ENCODE results near the gene CACTIN.

Gene CACTIN

GRCh38 chr19:3619631-3620012, 7.0 kb downstream of the CACTIN start:
- no peaks in the 10 kb centered on the region for H4K20me1 ChIP-seq (ENCODE audit: insufficient read depth)
- no peak overlapping the region for H3K4me2 ChIP-seq
- H3K4me1 ChIP-seq (ENCODE audit: low read depth, poor library complexity, severe bottlenecking) = peaks cover 25% of the 10 kb centered on the region
- H3K27me3 ChIP-seq (ENCODE audit: insufficient read depth, low read depth) = no peaks in the 10 kb centered on the region
- no peaks in the 10 kb centered on the region for H3K36me3 ChIP-seq (ENCODE audit: insufficient read depth)
- no peak overlapping the region for H3K27ac ChIP-seq
- H2AFZ ChIP-seq (ENCODE audit: low read depth) = no peak overlapping the region
- TF ChIP-seq CTCF (conservative IDR thresholded peaks at IDR 0.05; ENCODE audit: low read depth, low read length) = no peak
- H3K9ac ChIP-seq = no peak overlapping the region
- H3K4me3 ChIP-seq (IDR thresholded peaks at IDR 0.05; ENCODE audit: insufficient read depth, low read depth, low read length) = no peak overlapping the region
- H3K79me2 ChIP-seq (ENCODE audit: insufficient read depth, low read depth) = peaks cover 8% of the 10 kb centered on the region; the same call in 1 of the 2 replicates

GRCh38 chr19:3618811-3619630, 7.6 kb downstream of the CACTIN start:
- Histone ChIP-seq H3K27ac (peak overlapping the region; percentile 96; the same call in 1 of the 2 replicates), H3K4me1 (ENCODE audit: low read depth, poor library complexity, severe bottlenecking) (peaks cover 23% of the 10 kb centered on the region), H3K36me3 (ENCODE audit: insufficient read depth) (no peaks in the 10 kb centered on the region), H3K4me3 (IDR thresholded peaks at IDR 0.05; ENCODE audit: insufficient read depth, low read depth, low read length) (no peak overlapping the region), H3K4me2 (peak overlapping the region; percentile 100; the same call in 1 of the 2 replicates), H4K20me1 (ENCODE audit: insufficient read depth) (no peaks in the 10 kb centered on the region), H3K9ac (no peak overlapping the region), H2AFZ (ENCODE audit: low read depth) (no peak overlapping the region), H3K79me2 (ENCODE audit: insufficient read depth, low read depth) (peaks cover 2% of the 10 kb centered on the region; the same call in 1 of the 2 replicates), H3K27me3 (ENCODE audit: insufficient read depth, low read depth) (no peaks in the 10 kb centered on the region)
- TF ChIP-seq CTCF (conservative IDR thresholded peaks at IDR 0.05; ENCODE audit: low read depth, low read length) = peak; percentile 50

- Histone ChIP-seq H3K79me2 (ENCODE audit: insufficient read depth, low read depth) (no peaks in the 10 kb centered on the region), H3K27me3 (ENCODE audit: insufficient read depth, low read depth) (no peaks in the 10 kb centered on the region), H4K20me1 (ENCODE audit: insufficient read depth) (no peaks in the 10 kb centered on the region), H3K9ac (peak overlapping the region; percentile 85), H3K4me3 (IDR thresholded peaks at IDR 0.05; ENCODE audit: insufficient read depth, low read depth, low read length) (no peak overlapping the region), H2AFZ (ENCODE audit: low read depth) (peak overlapping the region; percentile 33; the same call in 1 of the 2 replicates), H3K27ac (peak overlapping the region; percentile 96), H3K4me2 (peak overlapping the region; percentile 100), H3K4me1 (ENCODE audit: low read depth, poor library complexity, severe bottlenecking) (peaks cover 23% of the 10 kb centered on the region), H3K36me3 (ENCODE audit: insufficient read depth) (no peaks in the 10 kb centered on the region)
- peak; percentile 95 for TF ChIP-seq CTCF (conservative IDR thresholded peaks at IDR 0.05; ENCODE audit: low read depth, low read length)
These were observed 8.3 kb downstream of the CACTIN start for GRCh38 chr19:3618144-3618810.

- Histone ChIP-seq H3K4me3 (IDR thresholded peaks at IDR 0.05; ENCODE audit: insufficient read depth, low read depth, low read length) (no peak overlapping the region), H3K4me2 (peak overlapping the region; percentile 100), H3K27ac (peak overlapping the region; percentile 96), H3K4me1 (ENCODE audit: low read depth, poor library complexity, severe bottlenecking) (peaks cover 23% of the 10 kb centered on the region), H3K36me3 (ENCODE audit: insufficient read depth) (no peaks in the 10 kb centered on the region), H4K20me1 (ENCODE audit: insufficient read depth) (no peaks in the 10 kb centered on the region), H3K9ac (peak overlapping the region; percentile 85), H3K27me3 (ENCODE audit: insufficient read depth, low read depth) (no peaks in the 10 kb centered on the region), H3K79me2 (ENCODE audit: insufficient read depth, low read depth) (no peaks in the 10 kb centered on the region), H2AFZ (ENCODE audit: low read depth) (peak overlapping the region; percentile 33)
- no peak for TF ChIP-seq CTCF (conservative IDR thresholded peaks at IDR 0.05; ENCODE audit: low read depth, low read length)
These were observed 9.1 kb downstream of the CACTIN start for GRCh38 chr19:3617463-3617862.
